Fibroblast of lung (primary cell): ENCODE results near the gene KIAA1217.

ENCODE experiments used
- CTCF ChIP-seq, 2 donors: IDR thresholded peaks in 1 of 2; conservative IDR thresholded peaks in 1 of 2; 1 replicate in 1 of 2; 2 replicates in 1 of 2; pipeline ENCODE4 v1.5.1; 2011 to 2012; ENCODE audit warnings: low read length in 2 of 2, control low read depth in 1 of 2, inconsistent platforms in 1 of 2, low read depth in 1 of 2, mild to moderate bottlenecking in 1 of 2
- EZH2 ChIP-seq: IDR thresholded peaks from 2 replicates; pipeline ENCODE4 v1.5.1; 2012; ENCODE audit warnings: low read length, control low read depth, mild to moderate bottlenecking; ENCODE audit errors: missing control alignments

- no peak for TF ChIP-seq EZH2
- TF ChIP-seq CTCF (conservative IDR thresholded peaks at IDR 0.05 in 1 of 2, IDR thresholded peaks at IDR 0.05 in 1 of 2; ENCODE audit: low read depth in 1 of 2, low read length in 2 of 2) = no peak
Observed at GRCh38 chr10:24207341-24207740, 1.6 kb upstream of the KIAA1217 start.
